Breast epithelium (tissue), 3 donors: ENCODE measurements around the gene GALNTL6.

Source experiments
- POLR2A ChIP-seq: fragments of 450-650 bp; IDR thresholded peaks from one replicate; pipeline ENCODE4 v1.6.1; 2016; ENCODE audit warnings: antibody characterized with exemption, mild to moderate bottlenecking, moderate library complexity
- POLR2AphosphoS5 ChIP-seq, 3 donors: sonication (generic); formaldehyde crosslinking; IDR thresholded peaks; one replicate each; pipeline ENCODE4 v1.6.1; 2017; ENCODE audit warnings: antibody characterized with exemption in 3 of 3
- TF ChIP-seq, protein P1 (sequence below), 3 donors: fragments of 450-650 bp; IDR thresholded peaks; one replicate each; pipeline ENCODE4 v1.5.1; 2016 to 2017; ENCODE audit warnings: antibody characterized with exemption in 3 of 3, mild to moderate bottlenecking in 3 of 3, moderate library complexity in 3 of 3

DNA sequence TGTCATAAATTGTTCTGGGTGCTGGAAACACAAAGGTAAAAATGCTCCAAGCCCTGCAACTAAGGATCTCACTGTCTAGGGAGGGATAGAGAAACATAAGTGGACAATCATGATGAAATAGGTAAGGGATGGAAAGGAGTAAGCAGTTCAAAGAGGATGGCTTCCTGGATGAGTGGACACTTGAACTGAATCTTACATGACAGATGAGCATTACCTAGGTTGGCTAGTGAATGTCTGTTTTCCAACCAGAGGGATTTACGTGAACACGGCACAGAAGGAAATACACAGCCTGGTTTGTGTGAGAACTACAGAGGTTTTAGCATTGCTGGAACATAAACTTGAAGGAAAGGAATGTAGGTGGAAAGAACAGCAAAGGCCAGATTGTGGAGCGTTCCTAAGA, 1205.2 kb downstream of the GALNTL6 start:
- TF ChIP-seq, protein P1, sequence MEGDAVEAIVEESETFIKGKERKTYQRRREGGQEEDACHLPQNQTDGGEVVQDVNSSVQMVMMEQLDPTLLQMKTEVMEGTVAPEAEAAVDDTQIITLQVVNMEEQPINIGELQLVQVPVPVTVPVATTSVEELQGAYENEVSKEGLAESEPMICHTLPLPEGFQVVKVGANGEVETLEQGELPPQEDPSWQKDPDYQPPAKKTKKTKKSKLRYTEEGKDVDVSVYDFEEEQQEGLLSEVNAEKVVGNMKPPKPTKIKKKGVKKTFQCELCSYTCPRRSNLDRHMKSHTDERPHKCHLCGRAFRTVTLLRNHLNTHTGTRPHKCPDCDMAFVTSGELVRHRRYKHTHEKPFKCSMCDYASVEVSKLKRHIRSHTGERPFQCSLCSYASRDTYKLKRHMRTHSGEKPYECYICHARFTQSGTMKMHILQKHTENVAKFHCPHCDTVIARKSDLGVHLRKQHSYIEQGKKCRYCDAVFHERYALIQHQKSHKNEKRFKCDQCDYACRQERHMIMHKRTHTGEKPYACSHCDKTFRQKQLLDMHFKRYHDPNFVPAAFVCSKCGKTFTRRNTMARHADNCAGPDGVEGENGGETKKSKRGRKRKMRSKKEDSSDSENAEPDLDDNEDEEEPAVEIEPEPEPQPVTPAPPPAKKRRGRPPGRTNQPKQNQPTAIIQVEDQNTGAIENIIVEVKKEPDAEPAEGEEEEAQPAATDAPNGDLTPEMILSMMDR (IDR thresholded peaks at IDR 0.05), result no peak
- TF ChIP-seq POLR2A (no peak), POLR2AphosphoS5 (IDR thresholded peaks at IDR 0.05) (no peak)
